Trophoblast cell (in vitro differentiated cells and primary cell): ENCODE data around the gene DNAJC12.

Experiments used
- DNase-seq, 2 donors: peaks; one replicate each; pipeline ENCODE4 v3.0.0-alpha.2; 2016
- H2AFZ ChIP-seq: 2 replicates; pipeline ENCODE4 v1.6.1; 2013; ENCODE audit warnings: low read length, moderate library complexity, mild to moderate bottlenecking; ENCODE audit not compliant: insufficient read depth, poor library complexity
- H2AK5ac ChIP-seq: 2 replicates; pipeline ENCODE4 v1.6.1; 2013; ENCODE audit warnings: mild to moderate bottlenecking, low read length
- H2BK120ac ChIP-seq: 2 replicates; pipeline ENCODE4 v1.6.1; 2013; ENCODE audit warnings: low read length, mild to moderate bottlenecking, moderate library complexity; ENCODE audit not compliant: insufficient read depth, poor library complexity
- H2BK12ac ChIP-seq: 2 replicates; pipeline ENCODE4 v1.6.1; 2013; ENCODE audit warnings: mild to moderate bottlenecking, low read length, moderate library complexity
- H2BK5ac ChIP-seq: 2 replicates; pipeline ENCODE4 v1.6.1; 2013; ENCODE audit warnings: low read length, low read depth, moderate library complexity, mild to moderate bottlenecking; ENCODE audit not compliant: poor library complexity
- H3K14ac ChIP-seq: 2 replicates; pipeline ENCODE4 v1.6.1; 2013; ENCODE audit warnings: mild to moderate bottlenecking, low read length
- H3K18ac ChIP-seq: 2 replicates; pipeline ENCODE4 v1.6.1; 2013; ENCODE audit warnings: mild to moderate bottlenecking, low read length
- H3K23ac ChIP-seq: 2 replicates; pipeline ENCODE4 v1.6.1; 2013; ENCODE audit warnings: low read length
- H3K27ac ChIP-seq: 2 replicates; pipeline ENCODE4 v1.5.1; 2013; ENCODE audit warnings: low read depth, mild to moderate bottlenecking, inconsistent platforms, low read length, moderate library complexity
- H3K27me3 ChIP-seq: 2 replicates; pipeline ENCODE4 v1.6.1; 2013; ENCODE audit warnings: inconsistent platforms, mild to moderate bottlenecking, low read length, moderate library complexity; ENCODE audit not compliant: insufficient read depth
- H3K36me3 ChIP-seq, 2 experiments: 1 replicate in 1 of 2; 2 replicates in 1 of 2; pipeline ENCODE4 v1.6.1; 2013; ENCODE audit warnings: low read length in 2 of 2, mild to moderate bottlenecking in 2 of 2, moderate library complexity in 1 of 2; ENCODE audit not compliant: insufficient read depth in 2 of 2, control insufficient read depth in 1 of 2
- H3K4ac ChIP-seq: 2 replicates; pipeline ENCODE4 v1.6.1; 2013; ENCODE audit warnings: low read depth, mild to moderate bottlenecking, low read length, moderate library complexity
- H3K4me1 ChIP-seq, 2 experiments: 1 replicate in 1 of 2; 2 replicates in 1 of 2; pipeline ENCODE4 v1.6.1; 2013; ENCODE audit warnings: low read length in 2 of 2, mild to moderate bottlenecking in 2 of 2, moderate library complexity in 1 of 2; ENCODE audit not compliant: insufficient read depth in 2 of 2, control insufficient read depth in 1 of 2
- H3K4me2 ChIP-seq: 2 replicates; pipeline ENCODE4 v1.6.1; 2013; ENCODE audit warnings: inconsistent platforms, mild to moderate bottlenecking, low read length, moderate library complexity
- H3K4me3 ChIP-seq: 2 replicates; pipeline ENCODE4 v1.5.1; 2013; ENCODE audit warnings: mild to moderate bottlenecking, low read depth, low read length, inconsistent platforms
- H3K79me1 ChIP-seq: one replicate; pipeline ENCODE4 v1.6.1; 2013; ENCODE audit warnings: low read length
- H3K79me2 ChIP-seq: 2 replicates; pipeline ENCODE4 v1.6.1; 2013; ENCODE audit warnings: low read length, mild to moderate bottlenecking; ENCODE audit not compliant: control insufficient read depth, insufficient read depth, poor library complexity
- H3K9ac ChIP-seq: 2 replicates; pipeline ENCODE4 v1.6.1; 2013; ENCODE audit warnings: mild to moderate bottlenecking, low read length
- H3K9me3 ChIP-seq: 2 replicates; pipeline ENCODE4 v1.6.1; 2013; ENCODE audit warnings: low read depth, mild to moderate bottlenecking, control low read depth, inconsistent platforms, low read length; ENCODE audit not compliant: insufficient read depth
- H4K12ac ChIP-seq: 2 replicates; pipeline ENCODE4 v1.6.1; 2013; ENCODE audit warnings: low read depth, mild to moderate bottlenecking, low read length, moderate library complexity
- H4K8ac ChIP-seq: 2 replicates; pipeline ENCODE4 v1.6.1; 2013; ENCODE audit warnings: low read depth, mild to moderate bottlenecking, low read length, moderate library complexity
- H4K91ac ChIP-seq: one replicate; pipeline ENCODE4 v1.6.1; 2013; ENCODE audit warnings: low read depth, mild to moderate bottlenecking, low read length, moderate library complexity
- WGBS: extraction: QIAGEN DNeasy Blood & Tissue Kit; methylation state at CpG from one replicate; pipeline ENCODE4 v1.1.7; 2013; ENCODE audit warnings: missing lambda C conversion rate; ENCODE audit not compliant: insufficient read length, insufficient coverage; ENCODE audit errors: extremely low coverage; 5-methylcytosine and 5-hydroxymethylcytosine counted together

Gene DNAJC12

DNA sequence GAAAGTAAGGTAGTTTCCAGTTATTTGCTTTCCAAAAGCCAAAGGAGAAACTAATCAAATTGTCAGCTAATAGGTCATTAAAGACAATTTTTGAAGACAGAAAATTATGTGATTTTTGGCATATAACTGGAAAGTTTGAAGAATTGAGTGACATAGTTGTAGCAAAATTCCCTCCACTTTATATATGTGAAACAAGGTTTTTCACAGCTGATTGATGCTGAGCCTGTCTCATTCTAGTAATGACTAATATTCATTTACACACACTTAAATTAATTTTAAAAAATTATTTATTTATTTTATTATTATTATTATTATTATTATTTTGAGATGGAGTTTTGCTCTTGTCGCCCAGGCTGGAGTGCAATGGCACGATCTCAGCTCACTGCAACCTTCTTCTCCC, 30.1 kb upstream of the DNAJC12 start:
- no peak overlapping the region for H2BK12ac ChIP-seq

DNA sequence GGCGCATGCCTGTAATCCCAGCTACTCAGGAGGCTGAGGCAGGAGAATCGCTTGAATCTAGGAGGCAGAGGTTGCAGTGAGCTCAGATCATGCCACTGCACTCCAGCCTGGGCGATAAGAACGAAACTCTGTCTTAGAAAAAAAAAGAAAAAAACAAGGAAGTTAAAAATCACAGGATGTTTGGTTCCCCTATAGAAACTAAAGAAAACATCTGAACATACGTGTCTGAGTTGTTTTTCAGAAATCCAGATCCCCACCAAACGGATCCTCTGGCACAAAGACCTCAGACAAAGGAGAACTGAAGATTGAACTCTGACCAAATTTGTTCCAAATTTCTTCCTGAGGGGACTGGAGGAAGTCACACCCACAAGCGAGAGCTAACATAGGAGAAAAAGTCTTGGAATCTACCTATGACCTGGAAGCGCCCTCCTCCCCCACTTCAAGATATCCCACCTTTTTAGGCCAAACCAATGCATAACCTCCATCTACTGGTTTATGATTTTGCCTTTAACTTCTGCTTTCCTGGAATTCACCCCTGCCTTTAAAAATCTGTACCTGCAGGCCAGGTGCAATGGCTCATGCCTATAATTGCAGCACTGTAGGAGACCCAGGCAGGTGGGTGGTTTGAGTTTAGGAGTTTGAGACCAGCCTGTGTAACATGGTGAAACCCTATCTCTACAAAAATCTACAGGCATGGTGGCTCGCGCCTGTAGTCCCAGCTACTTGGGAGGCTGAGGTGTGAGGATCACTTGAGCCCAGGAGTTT, 26.8 kb upstream of the DNAJC12 start:
- no peaks in the 10 kb centered on the region for H3K36me3 ChIP-seq
- H3K79me2 ChIP-seq: no peaks in the 10 kb centered on the region
- no peak overlapping the region for H3K14ac ChIP-seq
- no CpG with 5 or more reads among the region's 10 CpGs for WGBS
- H3K9ac ChIP-seq: no peak overlapping the region
- H3K27me3 ChIP-seq: no peaks in the 10 kb centered on the region
- DNase-seq: peak in 1 of 2 donors; percentile 46
- no peak overlapping the region for H4K91ac ChIP-seq
- H4K8ac ChIP-seq: no peak overlapping the region
- H3K4me1 ChIP-seq: no peaks in the 10 kb centered on the region
- no peak overlapping the region for H2AFZ ChIP-seq
- no peak overlapping the region for H3K4ac ChIP-seq
- H3K18ac ChIP-seq: no peak overlapping the region
- no peak overlapping the region for H3K4me3 ChIP-seq
- H4K12ac ChIP-seq: no peak overlapping the region
- H3K9me3 ChIP-seq: no peaks in the 10 kb centered on the region
- H2BK5ac ChIP-seq: no peak overlapping the region
- no peak overlapping the region for H3K4me2 ChIP-seq
- no peak overlapping the region for H2BK12ac ChIP-seq
- no peak overlapping the region for H2AK5ac ChIP-seq
- no peak overlapping the region for H2BK120ac ChIP-seq
- no peak overlapping the region for H3K27ac ChIP-seq
- H3K79me1 ChIP-seq: no peaks in the 10 kb centered on the region
- H3K23ac ChIP-seq: no peak overlapping the region

More for the DNA sequence above, 30.1 kb upstream of the DNAJC12 start:
- H4K91ac ChIP-seq: no peak overlapping the region
- H3K9ac ChIP-seq: no peak overlapping the region
- no peak overlapping the region for H4K8ac ChIP-seq
- H2BK120ac ChIP-seq: no peak overlapping the region
- H3K14ac ChIP-seq: no peak overlapping the region
- H3K79me2 ChIP-seq: no peaks in the 10 kb centered on the region
- H3K79me1 ChIP-seq: no peaks in the 10 kb centered on the region
- no peak overlapping the region for H3K4me2 ChIP-seq
- H3K4ac ChIP-seq: no peak overlapping the region
- H3K9me3 ChIP-seq: no peaks in the 10 kb centered on the region
- no peaks in the 10 kb centered on the region for H3K4me1 ChIP-seq
- no peak overlapping the region for H3K23ac ChIP-seq
- no peaks in the 10 kb centered on the region for H3K36me3 ChIP-seq
- H2AFZ ChIP-seq: no peak overlapping the region
- no peak overlapping the region for H3K27ac ChIP-seq
- H2BK5ac ChIP-seq: no peak overlapping the region
- no peak for DNase-seq
- no CpG with 5 or more reads among the region's 2 CpGs for WGBS
- no peaks in the 10 kb centered on the region for H3K27me3 ChIP-seq
- H4K12ac ChIP-seq: no peak overlapping the region
- H3K4me3 ChIP-seq: no peak overlapping the region
- H3K18ac ChIP-seq: no peak overlapping the region
- no peak overlapping the region for H2AK5ac ChIP-seq

DNA sequence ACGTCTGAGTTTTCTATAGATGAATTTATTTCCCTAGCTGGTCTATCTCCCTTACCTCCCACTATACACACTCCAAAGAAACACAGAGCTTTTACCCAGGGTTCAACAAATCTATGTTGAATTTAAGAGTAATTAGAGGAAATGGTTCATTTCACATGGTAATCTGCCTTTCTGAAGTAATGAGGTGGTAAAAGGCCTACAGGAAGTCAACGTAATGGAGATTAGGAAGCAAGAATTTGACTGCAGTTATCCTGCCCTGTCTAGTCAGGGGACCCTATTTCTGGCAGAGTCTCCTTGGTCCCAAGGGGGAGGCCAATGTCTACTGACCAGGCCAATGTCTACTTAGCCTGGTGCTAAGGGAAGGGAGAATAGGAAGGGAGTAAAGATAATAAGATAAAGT, 25.1 kb upstream of the DNAJC12 start:
- no peak for DNase-seq
- H3K14ac ChIP-seq: no peak overlapping the region
- no peaks in the 10 kb centered on the region for H3K9me3 ChIP-seq
- no peak overlapping the region for H3K4ac ChIP-seq
- H2BK5ac ChIP-seq: no peak overlapping the region
- no peak overlapping the region for H3K23ac ChIP-seq
- H3K18ac ChIP-seq: no peak overlapping the region
- no peaks in the 10 kb centered on the region for H3K4me1 ChIP-seq
- no CpG with 5 or more reads among the region's 2 CpGs for WGBS
- H2BK120ac ChIP-seq: no peak overlapping the region
- H3K36me3 ChIP-seq: no peaks in the 10 kb centered on the region
- H3K4me3 ChIP-seq: no peak overlapping the region
- no peak overlapping the region for H3K9ac ChIP-seq
- H2AFZ ChIP-seq: no peak overlapping the region
- no peak overlapping the region for H3K27ac ChIP-seq
- no peak overlapping the region for H4K12ac ChIP-seq
- H3K79me2 ChIP-seq: no peaks in the 10 kb centered on the region
- no peaks in the 10 kb centered on the region for H3K27me3 ChIP-seq
- H2AK5ac ChIP-seq: no peak overlapping the region
- no peak overlapping the region for H2BK12ac ChIP-seq
- no peak overlapping the region for H3K4me2 ChIP-seq
- no peak overlapping the region for H4K8ac ChIP-seq
- H4K91ac ChIP-seq: no peak overlapping the region
- no peaks in the 10 kb centered on the region for H3K79me1 ChIP-seq

DNA sequence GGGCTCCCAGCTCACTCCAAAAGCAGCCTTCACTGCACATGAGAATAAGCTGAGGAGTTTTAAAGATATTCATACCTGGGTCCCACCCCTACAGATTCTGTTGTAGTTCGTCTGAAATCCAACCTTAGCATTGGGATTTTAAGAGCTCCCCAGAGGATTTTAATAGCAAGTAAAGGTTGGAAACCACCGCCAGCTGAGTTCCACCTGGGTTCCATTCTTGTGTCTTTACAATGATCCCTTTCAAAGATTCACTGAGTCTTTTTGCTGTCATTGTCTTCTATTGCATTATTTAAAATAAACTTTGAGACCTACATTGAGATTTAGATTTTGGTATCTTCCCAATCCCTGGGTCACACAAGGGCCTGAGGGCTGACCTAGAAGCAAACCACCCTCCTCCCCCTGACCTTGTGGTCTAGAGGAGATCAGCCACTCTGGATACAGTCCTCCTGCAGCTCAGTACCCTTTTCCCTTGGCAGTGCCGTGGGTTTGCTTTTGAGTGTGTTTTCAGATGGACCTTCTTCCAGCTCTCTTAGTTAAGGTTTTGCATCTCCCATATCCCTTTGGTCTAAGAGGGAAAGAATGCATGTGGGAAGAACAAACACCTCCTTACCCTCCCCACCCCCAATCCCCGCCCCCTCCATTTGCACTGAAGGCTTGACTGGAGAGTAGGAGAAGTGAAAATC, 23.9 kb upstream of the DNAJC12 start:
- no peaks in the 10 kb centered on the region for H3K79me2 ChIP-seq
- no peak overlapping the region for H3K4me2 ChIP-seq
- H3K27ac ChIP-seq: no peak overlapping the region
- no peak overlapping the region for H4K91ac ChIP-seq
- no peak overlapping the region for H2BK12ac ChIP-seq
- H2BK120ac ChIP-seq: no peak overlapping the region
- no peak overlapping the region for H2AFZ ChIP-seq
- DNase-seq: no peak
- H3K4ac ChIP-seq: no peak overlapping the region
- H3K4me1 ChIP-seq: no peaks in the 10 kb centered on the region
- no peaks in the 10 kb centered on the region for H3K27me3 ChIP-seq
- H3K23ac ChIP-seq: no peak overlapping the region
- H2AK5ac ChIP-seq: no peak overlapping the region
- H3K14ac ChIP-seq: no peak overlapping the region
- no peak overlapping the region for H3K9ac ChIP-seq
- H3K4me3 ChIP-seq: no peak overlapping the region
- WGBS: no CpG with 5 or more reads among the region's 4 CpGs
- no peaks in the 10 kb centered on the region for H3K79me1 ChIP-seq
- H3K18ac ChIP-seq: no peak overlapping the region
- no peaks in the 10 kb centered on the region for H3K36me3 ChIP-seq
- no peaks in the 10 kb centered on the region for H3K9me3 ChIP-seq
- no peak overlapping the region for H2BK5ac ChIP-seq
- H4K12ac ChIP-seq: no peak overlapping the region
- H4K8ac ChIP-seq: no peak overlapping the region
